Head of caudate nucleus (tissue), 42 donors: ENCODE data around the gene MACC1.
"Not testable (repeated sequence)": the region's sequence is repeated elsewhere in the genome, so short reads cannot be mapped to it uniquely, and the experiment has no call there.

ENCODE experiments used
- DNase-seq, 42 donors: peaks; one replicate each; pipeline versions ENCODE4 v3.0.0 to v3.0.0-alpha.2; 2020 to 2021; ENCODE audit warnings: mixed read lengths in 7 of 42
- intact Hi-C: fragments of 100-400 bp; cut with DNase I; formaldehyde crosslinking; loops from one replicate; pipeline ENCODE4 v1.15.0; 2022

The MACC1 gene

DNA sequence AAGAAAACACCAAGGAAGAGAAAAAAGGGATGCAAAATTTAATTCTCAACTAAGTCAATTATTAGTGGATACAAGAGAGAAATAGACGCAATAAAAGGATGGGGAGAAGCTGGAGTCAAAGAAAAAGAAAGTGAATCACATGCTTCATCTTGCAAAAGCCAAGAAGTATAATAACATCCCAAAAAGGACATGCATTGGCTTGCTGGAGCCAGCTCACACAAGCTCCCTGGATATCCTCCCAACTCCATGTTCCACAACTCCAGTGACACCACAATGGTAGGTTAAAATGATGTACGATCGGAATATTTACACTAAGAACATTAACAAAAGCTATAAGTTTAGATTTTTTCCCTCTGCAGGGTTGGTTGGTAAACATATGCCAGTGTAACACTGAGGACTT is 72.4 kb downstream of the MACC1 start:
- intact Hi-C loops, result no loop called here
- no peak for DNase-seq

DNA sequence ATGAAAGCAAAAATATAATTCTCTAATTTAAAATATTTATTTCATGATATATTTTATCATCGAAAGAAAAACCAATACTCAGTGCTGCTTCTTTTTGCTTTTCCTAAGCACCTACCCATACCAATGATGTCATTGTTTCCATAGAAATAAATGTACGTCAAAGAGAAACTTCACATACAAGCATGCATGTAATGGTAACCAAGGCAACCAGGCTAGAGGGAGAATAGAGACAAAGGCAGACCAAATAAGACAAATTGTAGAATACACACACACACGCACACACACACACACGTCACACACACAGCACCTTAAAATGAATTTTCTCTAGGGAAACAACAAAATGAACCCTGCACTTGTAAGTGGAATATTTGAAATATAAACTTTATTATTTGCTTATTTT is 75.5 kb downstream of the MACC1 start:
- DNase-seq, result peak in 8 of 42 donors; percentile 12 to 69 (median 33)
- intact Hi-C loops, result no loop called here

DNA sequence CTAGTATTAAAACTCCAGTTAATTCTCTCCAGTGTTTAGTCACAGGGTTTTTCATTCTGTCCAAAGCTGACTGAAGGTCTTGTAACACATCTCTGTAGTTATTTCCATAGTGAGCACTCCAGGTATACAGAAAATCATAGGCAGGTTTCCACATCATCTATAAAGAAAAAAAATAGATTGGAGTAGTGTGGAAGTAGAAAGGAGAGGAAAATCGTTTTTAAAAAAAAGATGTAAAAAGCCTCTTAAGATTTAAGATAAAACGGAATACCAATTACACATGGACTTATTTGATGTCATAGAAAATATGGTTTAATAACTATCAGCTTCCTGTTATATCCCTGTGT is 76.2 kb downstream of the MACC1 start:
- no peak for DNase-seq
- intact Hi-C loops, result no loop called here

DNA sequence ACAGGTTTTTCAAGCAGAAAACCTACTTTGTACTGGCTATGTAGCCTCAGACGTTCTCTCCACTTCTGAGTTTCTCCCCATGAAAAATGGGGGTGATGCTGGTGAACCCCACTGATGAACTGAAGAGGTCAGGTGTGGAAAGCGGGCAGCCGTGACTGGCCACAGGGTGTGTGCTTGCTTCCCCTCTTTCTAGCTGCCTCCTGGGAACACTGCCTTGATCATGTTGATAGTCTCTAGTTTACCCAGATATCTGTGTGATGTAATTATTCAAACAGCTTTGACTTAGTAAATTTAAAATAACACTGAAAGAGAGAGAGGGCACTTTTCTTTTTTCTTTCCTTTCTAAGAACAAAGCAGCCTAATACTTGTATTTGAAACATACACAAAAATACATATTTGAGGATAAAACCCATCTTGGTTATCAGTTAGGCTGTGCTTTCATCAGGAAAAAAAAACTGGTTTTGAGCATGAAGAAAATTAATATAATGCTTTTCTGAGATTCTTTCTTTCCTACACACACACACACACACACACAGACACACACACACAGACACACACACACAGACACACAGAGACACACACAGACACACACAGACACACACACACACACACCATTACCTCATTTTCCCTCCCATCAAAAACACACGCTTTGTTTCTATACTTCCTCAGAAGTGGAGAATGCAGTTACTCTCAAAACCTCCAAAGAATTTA is 76.7 kb downstream of the MACC1 start:
- intact Hi-C loops, result no loop called here
- DNase-seq, result no peak

DNA sequence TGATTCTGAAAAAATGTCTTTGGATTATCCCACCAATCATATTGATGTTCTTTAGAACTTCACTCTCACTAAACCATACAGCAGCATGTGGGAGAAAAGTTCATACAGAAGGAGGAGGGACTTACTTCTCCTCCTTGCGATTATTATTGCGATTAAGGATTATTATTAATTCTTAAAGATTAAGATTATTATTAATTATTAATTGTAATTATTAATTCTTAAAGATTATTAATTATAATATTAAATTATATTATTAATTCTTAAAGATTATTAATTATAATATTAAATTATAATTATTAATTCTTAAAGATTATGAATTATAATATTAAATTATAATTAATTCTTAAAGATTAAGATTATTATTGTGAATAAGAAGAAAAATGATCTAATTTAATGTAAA is 80.5 kb downstream of the MACC1 start:
- intact Hi-C loops, result no loop called here
- DNase-seq, result no peak

DNA sequence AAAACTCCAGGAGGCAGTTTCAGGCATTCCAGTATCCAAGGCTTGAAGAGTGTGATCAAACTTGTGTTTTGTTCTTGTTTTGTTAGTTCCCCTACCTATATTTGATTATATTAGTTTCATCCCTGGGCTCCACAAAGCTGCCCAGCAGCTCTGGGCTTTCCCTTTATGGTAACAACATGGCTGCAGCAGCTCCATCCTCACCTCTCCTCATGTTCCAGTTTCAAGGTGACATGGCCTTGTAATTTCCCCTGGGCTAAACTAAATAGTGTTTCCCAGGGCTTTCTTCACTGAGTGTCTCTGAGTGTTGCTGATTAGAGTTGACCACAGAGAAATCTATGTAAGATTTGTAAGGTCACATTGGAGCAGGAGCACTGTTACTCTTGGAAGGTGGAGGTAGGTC is 83.4 kb downstream of the MACC1 start:
- intact Hi-C loops, result no loop called here
- no peak for DNase-seq

DNA sequence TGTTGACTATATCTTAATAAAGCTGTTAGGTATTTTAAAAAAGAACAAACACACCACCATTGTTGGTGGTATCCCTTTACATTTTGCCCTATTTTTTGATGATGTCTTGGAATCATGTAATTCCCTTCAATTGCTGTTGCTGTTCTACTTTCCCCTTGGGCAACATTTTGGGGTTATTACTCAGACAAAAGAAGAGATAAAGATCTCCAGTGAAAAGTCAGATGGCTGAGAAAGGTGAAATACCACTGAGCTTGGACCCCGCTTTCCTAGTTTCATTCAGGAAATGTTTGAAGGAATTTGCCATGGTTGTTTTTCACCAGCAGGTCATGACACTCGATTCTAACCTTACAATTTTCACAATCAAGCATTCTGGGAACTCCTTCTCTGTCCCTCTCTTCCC is 84.6 kb downstream of the MACC1 start:
- intact Hi-C loops, result no loop called here

DNA sequence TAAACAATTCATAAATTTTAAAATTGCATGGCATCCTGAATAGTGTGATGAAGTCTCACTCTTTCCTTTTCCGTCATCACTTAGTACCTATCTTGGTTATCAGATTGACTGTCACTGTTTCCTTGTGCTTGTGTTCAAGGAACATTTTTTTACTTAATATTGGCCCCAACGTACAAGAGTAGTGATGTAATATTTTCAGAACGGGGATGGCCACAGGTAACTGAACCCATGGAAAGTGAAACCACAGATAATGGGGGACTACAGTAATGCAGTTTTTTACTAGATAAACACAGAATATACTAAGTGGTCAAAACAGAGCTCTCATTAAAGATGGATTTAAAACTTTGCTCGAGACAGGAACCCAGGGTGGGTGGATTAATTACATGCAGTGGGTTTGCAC is 85.4 kb downstream of the MACC1 start:
- intact Hi-C loops, result no loop called here
- DNase-seq, result no peak

More for the DNA sequence above, 84.6 kb downstream of the MACC1 start:
- no peak for DNase-seq

DNA sequence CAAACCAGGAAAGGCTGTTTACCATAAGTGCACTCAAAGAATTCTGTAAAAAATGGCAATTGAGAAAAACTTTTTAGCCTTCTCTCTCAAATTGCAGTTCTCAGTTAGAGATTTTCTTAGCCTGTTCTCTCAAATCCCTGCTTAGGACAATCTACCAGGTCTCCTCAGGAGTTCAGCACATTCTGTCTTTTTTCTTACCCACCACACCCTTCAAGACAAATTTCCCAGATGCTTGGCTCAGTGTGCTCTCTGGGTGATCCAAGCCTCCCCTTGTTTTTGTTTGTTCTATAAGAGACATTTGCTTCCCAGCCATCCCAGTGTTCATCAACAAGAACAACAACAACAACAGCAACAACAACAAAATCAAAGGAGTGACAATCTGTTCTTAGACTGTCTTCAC is 87.3 kb downstream of the MACC1 start:
- intact Hi-C loops, result no loop called here

DNA sequence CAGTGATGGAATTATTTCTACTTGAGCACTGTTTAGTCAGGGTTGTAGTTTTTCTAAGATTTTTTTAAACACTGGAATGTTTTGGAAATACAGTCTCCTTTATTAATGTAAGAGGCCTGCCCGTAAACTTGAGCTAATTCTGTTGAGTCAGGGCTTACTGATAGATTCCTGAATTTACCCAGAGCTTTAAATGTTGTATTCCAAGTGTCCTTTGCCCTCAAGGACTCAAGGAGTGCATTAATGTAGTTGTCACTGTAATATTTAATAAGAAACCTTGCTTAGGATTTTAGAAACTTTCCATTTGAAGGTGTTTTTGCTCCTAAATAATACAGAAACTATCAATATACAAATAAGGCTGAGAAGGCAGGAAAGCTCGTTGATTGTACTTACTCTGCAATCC is 89.2 kb downstream of the MACC1 start:
- intact Hi-C loops, result no loop called here
- DNase-seq, result no peak

More for the DNA sequence above, 87.3 kb downstream of the MACC1 start:
- no peak for DNase-seq

DNA sequence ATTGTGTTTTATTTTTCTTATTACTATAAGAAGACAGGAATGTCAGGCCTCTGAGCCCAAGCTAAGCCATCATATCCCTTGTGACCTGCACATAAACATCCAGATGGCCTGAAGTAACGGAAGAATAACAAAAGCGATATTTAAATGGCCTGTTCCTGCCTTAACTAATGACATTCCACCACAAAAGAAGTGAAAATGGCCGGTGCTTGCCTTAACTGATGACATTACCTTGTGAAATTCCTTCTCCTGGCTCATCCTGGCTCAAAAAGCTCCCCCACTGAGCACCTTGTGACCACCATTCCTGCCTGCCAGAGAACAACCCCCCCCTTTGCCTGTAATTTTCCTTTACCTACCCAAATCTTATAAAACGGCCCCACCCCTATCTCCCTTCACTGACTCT is 91.1 kb downstream of the MACC1 start:
- DNase-seq, intact Hi-C loops: not testable (repeated sequence)

DNA sequence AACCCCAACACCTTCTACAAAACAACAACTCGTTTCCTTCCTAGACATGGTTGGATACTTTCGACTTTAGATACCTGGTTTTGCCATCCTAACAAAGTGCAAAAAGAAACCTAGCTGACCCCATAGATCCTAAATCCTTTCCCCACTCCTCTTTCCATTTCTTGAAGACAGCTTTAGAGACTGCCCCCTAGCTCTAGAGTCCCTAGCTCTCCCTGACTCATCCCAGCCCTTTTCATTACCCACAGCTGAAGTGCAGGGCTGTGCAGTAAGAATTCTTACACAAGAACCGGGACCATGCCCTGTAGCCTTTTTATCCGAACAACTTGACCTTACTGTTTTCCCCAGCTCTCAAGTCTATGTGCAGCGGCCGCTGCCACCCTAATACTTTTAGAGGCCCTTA is 93.1 kb downstream of the MACC1 start:
- intact Hi-C loops, DNase-seq: not testable (repeated sequence)

DNA sequence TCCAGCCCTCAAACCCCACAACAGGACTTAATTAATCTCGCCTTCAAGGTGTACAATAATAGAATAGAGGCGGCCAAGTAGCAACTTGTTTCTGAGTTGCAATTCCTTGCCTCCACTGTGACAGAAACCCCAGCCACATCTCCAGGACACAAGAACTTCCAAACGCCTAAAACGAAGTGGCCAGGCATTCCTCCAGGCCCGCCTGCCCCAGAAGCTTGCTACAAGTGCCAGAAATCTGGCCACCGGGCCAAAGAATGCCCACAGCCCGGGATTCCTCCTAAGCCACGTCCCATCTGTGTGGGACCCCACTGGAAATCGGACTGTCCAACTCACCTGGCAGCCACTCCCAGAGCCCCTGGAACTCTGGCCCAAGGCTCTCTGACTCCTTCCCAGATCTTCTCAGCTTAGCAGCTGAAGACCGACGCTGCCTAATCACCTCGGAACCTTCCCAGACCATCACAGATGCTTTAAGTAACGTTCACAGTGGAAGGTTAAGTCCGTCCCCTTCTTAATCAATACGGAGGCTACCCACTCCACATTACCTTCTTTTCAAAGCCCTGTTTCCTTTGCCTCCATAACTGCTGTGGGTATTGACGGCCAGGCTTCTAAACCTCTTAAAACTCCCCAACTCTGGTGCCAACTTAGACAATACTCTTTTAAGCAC is 94.4 kb downstream of the MACC1 start:
- DNase-seq, intact Hi-C loops: not testable (repeated sequence)

DNA sequence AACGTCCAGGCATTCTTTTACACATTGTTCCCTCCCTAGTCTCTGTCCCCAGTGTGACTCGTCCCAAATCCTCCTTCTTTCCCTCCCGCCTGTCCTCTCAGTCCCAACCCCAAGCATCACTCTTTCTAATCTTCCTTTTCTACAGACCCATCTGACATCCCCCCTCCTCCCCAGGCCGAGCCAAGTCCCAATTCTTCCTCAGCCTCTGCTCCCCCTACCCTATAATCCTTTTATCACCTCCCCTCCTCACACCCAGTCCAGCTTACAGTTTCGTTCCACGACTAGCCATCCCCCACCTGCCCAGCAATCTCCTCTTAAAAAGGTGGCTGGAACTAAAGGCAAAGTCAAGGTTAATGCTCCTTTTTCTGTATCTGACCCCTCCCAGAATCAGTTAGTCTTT is 95.1 kb downstream of the MACC1 start:
- no peak for DNase-seq
- intact Hi-C loops, result no loop called here

DNA sequence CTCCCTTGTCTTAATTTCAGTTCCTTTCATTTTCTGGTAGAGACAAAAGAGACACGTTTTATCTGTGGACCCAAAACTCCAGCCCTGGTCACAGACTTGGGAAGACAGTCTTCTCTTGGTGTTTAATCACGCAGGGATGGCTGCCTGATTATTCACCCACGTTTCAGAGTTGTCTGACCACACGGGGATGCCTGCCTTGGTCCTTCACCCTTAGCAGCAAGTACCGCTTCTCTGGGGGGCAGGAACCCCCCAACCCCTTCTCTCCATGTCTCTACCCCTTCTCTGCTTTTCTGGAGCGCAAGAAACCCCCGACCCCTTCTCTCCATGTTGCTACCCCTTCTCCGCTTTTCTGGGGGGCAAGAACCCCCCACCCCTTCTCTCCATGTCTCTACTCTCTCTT is 95.8 kb downstream of the MACC1 start:
- intact Hi-C loops, result no loop called here
- DNase-seq, result no peak

DNA sequence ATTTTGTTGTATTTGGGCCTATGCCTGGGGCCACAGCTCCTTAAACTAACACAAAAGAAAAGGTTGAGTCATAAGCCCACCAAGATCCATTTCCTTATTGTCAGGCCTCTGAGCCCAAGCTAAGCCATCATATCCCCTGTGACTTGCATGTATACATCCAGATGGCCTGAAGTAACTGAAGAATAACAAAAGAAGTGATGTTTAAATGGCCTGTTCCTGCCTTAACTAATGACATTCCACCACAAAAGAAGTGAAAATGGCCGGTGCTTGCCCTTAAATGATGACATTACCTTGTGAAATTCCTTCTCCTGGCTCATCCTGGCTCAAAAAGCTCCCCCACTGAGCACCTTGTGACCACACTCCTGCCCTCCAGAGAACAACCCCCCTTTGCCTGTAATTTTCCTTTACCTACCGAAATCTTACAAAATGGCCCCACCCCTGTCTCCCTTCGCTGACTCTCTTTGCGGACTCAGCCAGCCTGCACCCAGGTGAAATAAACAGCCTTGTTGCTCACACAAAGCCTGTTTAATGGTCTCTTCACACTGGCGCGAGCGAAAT is 96.5 kb downstream of the MACC1 start:
- intact Hi-C loops, DNase-seq: not testable (repeated sequence)

DNA sequence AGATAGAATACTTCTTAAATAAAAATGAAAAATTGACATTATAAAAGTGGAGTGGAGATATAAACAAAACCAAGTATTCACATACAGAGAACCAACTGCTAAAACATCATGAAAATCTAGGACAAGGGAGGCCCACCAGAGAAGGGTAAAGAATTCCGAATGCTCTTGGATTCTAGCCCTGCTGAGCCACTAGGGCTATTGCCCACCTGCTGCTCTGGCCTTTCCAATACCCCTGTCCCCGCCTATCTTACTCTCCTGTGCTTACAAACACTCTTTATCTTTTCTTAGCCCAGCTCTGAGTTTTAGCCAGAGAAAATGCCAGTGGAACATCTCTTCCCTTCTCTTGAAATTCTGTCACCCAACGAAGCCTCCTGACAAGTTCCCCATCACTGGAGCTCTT is 100.3 kb downstream of the MACC1 start:
- intact Hi-C loops, result no loop called here
- no peak for DNase-seq

DNA sequence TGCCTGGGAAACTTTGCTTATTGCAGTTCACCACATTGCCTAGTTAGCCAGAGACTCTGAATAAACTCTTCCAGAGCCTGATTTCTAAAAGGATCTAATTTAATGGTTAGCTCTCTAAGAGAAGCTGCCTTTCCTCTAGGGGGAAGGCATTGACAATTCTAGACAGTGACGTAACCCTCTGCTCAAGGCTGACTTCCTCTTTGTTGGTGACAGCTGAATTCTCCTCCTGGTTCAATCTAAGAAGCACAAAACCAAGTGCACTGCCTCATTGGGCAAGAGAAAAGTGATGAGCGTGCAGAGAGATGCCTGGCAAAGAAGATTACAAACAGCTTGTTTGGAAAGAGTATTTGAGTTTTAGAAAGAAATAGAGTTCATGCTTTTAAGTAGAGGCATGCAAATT is 102.7 kb downstream of the MACC1 start:
- intact Hi-C loops, result no loop called here
- DNase-seq, result peak in 15 of 42 donors; percentile 2 to 41 (median 10)

DNA sequence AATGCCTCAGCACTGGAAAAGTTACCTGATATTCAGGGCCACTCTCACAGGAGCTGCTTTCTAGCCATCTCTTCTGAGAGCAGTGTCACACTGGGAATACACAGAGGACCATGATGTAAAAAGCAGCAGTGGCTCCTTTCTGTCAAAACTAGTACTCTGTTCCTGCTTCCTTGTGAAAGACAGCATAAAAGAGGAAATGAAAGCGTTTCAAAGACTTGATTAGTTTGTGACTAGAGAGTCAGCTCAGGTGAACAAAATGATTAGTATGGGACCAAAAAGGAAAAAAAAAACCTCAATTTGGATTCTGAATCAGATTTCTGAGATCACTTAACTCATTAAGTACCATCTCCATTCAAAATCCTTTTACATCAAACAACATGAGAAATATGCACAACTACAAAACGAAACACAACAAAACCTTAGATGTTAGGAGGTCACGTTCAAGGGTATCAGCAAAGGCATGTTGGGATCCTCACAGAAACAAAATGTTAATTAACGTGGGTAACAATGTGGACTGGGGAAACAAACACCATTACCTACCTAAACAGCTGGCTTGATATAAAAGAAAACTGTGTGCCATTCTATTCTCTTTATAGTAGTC is 103.7 kb downstream of the MACC1 start:
- intact Hi-C loops, result no loop called here
- no peak for DNase-seq

DNA sequence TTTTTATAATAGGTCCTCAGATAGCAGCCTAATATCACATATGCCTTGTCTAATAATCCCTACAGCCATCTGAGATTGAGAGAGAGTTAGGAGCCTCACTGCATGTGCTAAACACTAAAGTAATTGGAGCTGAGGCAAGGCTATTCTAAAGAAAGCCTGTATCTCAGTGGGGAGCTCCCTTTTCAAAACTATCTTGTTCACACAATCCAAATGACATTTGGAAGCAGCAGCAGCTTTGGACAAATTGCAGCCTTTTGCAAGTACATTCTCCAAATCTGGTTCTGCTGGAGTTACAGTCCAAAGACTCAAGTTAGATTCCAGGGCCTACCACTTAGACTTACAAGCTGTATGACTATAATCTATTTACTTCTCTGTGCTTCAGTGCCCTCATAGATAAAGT is 104.5 kb downstream of the MACC1 start:
- intact Hi-C loops, result no loop called here

More for the DNA sequence above, 104.5 kb downstream of the MACC1 start:
- no peak for DNase-seq
